ENCODE results near the gene SCN8A.
"Not testable (repeated sequence)": the region's sequence is repeated elsewhere in the genome, so short reads cannot be mapped to it uniquely, and the experiment has no call there.

The SCN8A gene

GRCh38 chr12:51760231-51760630 lies 169.2 kb downstream of the SCN8A start:
- no peak for DNase-seq (ENCODE audit: low read depth in 2 of 2, low spot score in 1 of 2)

DNA sequence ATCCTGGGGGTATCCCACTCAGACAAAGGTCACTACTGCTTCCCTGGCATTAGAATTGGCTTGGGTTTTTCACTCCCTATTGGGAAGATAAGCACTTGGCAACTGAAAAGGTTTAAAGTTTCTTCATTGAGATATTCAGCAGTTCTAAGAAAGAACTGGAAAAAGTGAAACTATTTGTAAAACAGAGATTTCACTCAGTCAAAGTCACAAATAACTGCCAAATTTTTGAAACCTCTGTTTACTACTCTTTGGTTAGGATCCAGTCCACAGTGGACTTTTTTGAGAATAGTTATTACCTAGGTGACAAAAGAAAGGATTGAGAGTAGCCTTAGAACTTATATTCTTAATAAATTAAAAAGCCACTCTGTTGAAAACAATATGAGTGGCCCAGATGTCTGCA lies 172.7 kb downstream of the SCN8A start:
- no peak for DNase-seq (ENCODE audit: low read depth in 2 of 2, low spot score in 1 of 2)

- DNase-seq (ENCODE audit: low read depth in 2 of 2, low spot score in 1 of 2): no peak
Measured at GRCh38 chr12:51766067-51766676, 175.1 kb downstream of the SCN8A start.

- DNase-seq (ENCODE audit: low read depth in 2 of 2, low spot score in 1 of 2): no peak
Measured at GRCh38 chr12:51771008-51771407, 180.0 kb downstream of the SCN8A start.

DNA sequence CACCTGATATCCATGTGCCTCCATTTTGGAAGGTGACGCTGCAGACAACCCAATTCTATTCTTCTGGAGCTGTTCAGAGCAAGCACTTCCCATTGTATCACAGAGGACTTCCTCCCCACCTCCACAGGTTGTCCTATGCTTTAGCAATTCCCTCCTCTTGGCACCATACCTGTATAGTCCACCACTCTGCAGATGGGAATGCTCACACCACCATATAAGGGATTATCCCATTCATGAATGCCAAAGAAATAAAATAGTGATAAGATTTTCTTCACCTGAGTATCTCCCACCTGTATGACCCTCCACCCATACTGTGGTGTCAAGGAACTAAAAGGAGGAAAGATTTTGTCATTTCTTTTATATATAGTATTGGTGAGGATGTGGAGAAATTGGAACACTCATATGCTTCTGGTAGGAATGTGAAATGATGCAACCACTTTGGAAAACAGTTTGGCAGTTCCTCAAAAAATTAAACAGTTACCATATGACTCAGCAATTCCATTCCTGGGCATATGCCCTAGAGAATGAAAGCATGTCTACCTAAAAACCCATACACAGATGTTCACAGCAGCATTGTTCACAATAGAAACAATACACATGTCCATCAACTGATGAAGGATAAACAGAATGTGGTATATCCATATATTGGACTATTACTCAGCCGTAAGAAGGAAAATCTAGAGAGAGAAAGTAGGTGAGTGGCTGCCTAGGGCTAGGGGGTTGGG lies 182.3 kb downstream of the SCN8A start:
- DNase-seq (ENCODE audit: low read depth in 2 of 2, low spot score in 1 of 2): no peak

DNA sequence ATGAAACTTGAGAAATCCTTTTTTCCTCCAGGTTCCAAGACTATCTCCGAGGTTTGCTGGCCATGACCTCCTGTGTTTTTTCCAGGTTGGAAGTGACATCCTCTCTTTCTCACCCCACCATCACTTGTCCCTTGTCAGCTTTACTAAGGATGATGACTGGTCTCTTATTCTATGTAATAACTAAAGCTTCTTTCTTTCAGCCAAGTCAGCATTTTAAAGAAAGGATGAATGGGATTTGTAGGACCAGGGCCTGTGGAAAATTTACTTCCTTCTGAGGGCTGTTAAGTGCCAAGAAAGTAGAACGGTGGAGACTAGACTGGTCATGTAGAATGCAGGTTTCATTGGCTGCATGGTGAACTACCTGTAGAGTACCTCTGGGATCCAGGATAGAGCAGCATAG lies 183.9 kb downstream of the SCN8A start:
- no peak for DNase-seq (ENCODE audit: low read depth in 2 of 2, low spot score in 1 of 2)

DNA sequence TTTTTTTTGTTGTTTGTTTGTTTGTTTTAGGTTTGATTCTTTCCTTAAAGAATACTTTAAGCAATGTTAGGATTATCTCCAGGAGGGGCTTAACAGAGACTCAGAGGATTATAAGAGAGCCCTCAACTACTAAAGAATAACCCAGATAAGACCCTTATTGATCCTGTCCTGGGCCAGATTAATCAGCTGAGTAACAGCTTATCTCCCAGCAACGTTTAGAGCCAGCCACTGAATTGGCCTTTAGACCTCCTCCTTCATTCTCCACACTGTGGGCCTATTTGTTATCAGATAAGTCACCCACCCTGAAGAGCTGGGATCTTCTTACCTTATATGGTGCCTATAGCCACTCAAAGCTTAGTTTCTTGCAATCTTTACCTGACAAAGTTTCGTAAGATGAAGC lies 186.4 kb downstream of the SCN8A start:
- no peak for DNase-seq (ENCODE audit: low read depth in 2 of 2, low spot score in 1 of 2)

GRCh38 chr12:51777973-51778372 lies 186.9 kb downstream of the SCN8A start:
- DNase-seq (ENCODE audit: low read depth in 2 of 2, low spot score in 1 of 2): no peak

DNA sequence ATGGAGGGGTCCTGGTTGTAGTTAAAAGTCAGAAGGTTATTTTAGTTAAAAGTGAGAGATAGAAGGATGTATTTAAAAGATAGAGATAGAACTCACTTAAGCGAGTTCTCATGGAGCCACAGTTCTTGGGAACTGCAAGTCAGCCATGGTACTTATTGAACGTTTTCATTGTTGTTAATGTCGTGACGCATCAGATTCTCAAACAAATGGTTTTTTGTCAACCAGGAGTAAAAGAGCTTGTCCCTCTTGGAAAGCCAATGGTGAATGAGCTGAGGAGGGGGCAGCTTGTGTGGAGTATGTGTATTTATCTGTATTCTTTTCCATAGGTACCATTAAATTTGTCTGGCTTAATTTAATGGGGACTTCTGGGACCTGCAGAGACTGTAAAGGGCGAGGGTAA lies 188.8 kb downstream of the SCN8A start:
- no peak for DNase-seq (ENCODE audit: low read depth in 2 of 2, low spot score in 1 of 2)

- no peak for DNase-seq (ENCODE audit: low read depth in 2 of 2, low spot score in 1 of 2)
Measured at GRCh38 chr12:51784688-51785087, 193.7 kb downstream of the SCN8A start.

DNA sequence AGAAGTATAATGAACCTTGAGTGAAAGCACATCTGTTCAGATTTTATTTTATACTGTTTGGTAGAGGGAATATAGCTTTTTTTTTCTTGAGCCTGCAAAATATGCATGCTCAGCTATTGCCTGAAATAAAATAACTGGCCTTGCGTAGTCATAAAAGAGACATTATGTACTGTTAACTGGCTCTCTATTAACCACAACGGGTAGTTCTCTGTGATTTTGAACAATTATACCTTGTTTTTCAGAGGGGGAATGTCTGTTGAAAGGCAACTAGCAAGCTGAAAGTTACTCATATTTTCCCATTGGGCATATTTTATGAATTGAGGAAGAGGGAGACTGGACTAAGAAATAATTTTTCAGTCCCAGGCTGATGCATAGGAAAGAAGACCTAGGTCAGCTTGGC lies 194.9 kb downstream of the SCN8A start:
- no peak for DNase-seq (ENCODE audit: low read depth in 2 of 2, low spot score in 1 of 2)

GRCh38 chr12:51788876-51789275 lies 197.8 kb downstream of the SCN8A start:
- no peak for DNase-seq (ENCODE audit: low read depth in 2 of 2, low spot score in 1 of 2)

- DNase-seq (ENCODE audit: low read depth in 2 of 2, low spot score in 1 of 2): no peak
Measured at GRCh38 chr12:51792417-51792816, 201.4 kb downstream of the SCN8A start.

DNA sequence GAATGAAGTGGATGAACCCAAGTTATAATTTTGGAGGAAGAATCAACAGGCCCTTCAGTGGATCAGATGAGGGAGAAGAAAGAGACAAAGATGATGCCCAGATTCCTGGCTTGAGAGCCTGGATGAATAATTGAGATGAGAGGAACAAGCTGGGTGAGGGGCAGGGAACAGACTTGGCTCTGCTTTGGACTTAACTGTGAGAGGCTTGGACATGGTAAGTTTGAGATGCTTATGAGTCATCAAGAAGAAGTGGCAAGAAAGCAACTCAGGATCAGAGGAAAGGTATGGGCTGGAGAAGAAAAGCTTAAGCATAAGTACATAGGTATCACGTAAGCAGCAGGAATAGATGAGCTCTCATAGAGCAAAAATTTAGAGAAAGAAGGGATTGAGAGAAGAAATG lies 202.2 kb downstream of the SCN8A start:
- DNase-seq (ENCODE audit: low read depth in 2 of 2, low spot score in 1 of 2): no peak

DNA sequence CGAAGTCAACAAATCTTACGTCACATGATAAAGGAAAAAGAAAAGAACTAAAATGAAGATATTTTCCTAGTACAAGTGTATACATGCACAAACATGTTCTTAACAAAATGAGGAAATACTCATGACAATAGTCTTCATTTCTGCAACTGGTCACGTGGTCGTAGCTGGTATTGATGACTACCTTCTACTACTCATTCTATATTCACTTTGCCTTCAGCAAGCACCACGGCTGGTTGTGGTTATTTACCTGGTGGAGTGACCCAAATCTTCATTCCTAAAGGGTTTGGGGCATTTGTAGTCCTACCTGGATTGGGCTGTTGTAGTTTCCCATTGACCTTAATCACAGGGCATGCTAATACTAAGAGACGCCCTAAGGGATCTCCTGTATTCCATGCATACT lies 206.3 kb downstream of the SCN8A start:
- DNase-seq (ENCODE audit: low read depth in 2 of 2, low spot score in 1 of 2): no peak

DNA sequence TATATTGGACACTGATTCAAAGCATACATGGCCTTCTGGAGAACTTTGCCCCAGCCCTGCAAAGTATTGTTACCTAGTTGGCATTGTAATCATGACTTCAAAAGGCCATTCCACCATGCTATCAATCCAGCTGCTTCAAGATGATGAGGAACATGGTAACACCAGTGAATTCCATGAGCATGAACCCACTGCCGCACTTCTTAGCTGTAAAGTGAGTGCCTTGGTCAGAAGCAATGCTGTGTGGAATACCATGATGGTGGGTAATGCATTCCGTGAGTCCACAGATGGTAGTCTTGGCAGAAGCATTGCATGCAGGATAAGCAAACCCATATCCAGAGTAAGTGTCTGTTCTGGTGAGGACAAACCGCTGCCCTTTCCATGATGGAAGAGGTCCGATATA lies 207.0 kb downstream of the SCN8A start:
- not testable (repeated sequence) for DNase-seq (ENCODE audit: low read depth in 2 of 2, low spot score in 1 of 2)

- no peak for DNase-seq (ENCODE audit: low read depth in 2 of 2, low spot score in 1 of 2)
Measured at GRCh38 chr12:51798501-51798900, 207.5 kb downstream of the SCN8A start.

DNA sequence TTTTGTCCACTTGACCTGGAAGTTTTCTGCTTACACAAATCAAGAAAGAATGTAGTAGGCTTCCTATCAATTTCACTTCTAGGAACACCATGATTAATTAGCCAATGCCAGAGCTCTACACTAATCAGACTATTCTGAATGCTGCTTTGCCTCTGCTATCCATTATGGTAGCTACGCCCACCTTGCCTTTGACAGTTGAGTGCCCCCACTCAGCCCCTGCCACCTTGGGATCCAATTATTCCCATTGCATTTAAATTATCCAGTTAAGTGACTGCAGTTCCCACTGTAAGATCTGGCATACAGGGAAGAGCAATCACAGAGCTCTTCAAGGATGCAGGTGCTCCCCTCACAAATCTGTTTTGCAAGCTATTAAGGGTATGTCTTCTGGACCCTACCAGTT lies 210.0 kb downstream of the SCN8A start:
- no peak for DNase-seq (ENCODE audit: low read depth in 2 of 2, low spot score in 1 of 2)

GRCh38 chr12:51806896-51807295 lies 215.9 kb downstream of the SCN8A start:
- no peak for DNase-seq (ENCODE audit: low read depth in 2 of 2, low spot score in 1 of 2)

GRCh38 chr12:51809193-51809592 lies 218.2 kb downstream of the SCN8A start:
- no peak for DNase-seq (ENCODE audit: low read depth in 2 of 2, low spot score in 1 of 2)

- DNase-seq (ENCODE audit: low read depth in 2 of 2, low spot score in 1 of 2): no peak
Measured at GRCh38 chr12:51811203-51812202, 220.5 kb downstream of the SCN8A start.

- DNase-seq (ENCODE audit: low read depth in 2 of 2, low spot score in 1 of 2): no peak
Measured at GRCh38 chr12:51812871-51813270, 221.8 kb downstream of the SCN8A start.

Data from stimulated activated CD8-positive, alpha-beta memory T cell treated with anti-CD3 and anti-CD28 coated beads, Interleukin-4, amount 100 ng/mL, for 4 hours (primary cell).